Fibroblast of lung (primary cell): ENCODE measurements around the gene AQP2.

ENCODE experiments used
- EZH2 ChIP-seq: IDR thresholded peaks from 2 replicates; pipeline ENCODE4 v1.5.1; 2012; ENCODE audit warnings: low read length, control low read depth, mild to moderate bottlenecking; ENCODE audit errors: missing control alignments
- TF ChIP-seq, protein P1 (sequence below), 2 donors: IDR thresholded peaks in 1 of 2; conservative IDR thresholded peaks in 1 of 2; 1 replicate in 1 of 2; 2 replicates in 1 of 2; pipeline ENCODE4 v1.5.1; 2011 to 2012; ENCODE audit warnings: low read length in 2 of 2, control low read depth in 1 of 2, inconsistent platforms in 1 of 2, low read depth in 1 of 2, mild to moderate bottlenecking in 1 of 2

DNA sequence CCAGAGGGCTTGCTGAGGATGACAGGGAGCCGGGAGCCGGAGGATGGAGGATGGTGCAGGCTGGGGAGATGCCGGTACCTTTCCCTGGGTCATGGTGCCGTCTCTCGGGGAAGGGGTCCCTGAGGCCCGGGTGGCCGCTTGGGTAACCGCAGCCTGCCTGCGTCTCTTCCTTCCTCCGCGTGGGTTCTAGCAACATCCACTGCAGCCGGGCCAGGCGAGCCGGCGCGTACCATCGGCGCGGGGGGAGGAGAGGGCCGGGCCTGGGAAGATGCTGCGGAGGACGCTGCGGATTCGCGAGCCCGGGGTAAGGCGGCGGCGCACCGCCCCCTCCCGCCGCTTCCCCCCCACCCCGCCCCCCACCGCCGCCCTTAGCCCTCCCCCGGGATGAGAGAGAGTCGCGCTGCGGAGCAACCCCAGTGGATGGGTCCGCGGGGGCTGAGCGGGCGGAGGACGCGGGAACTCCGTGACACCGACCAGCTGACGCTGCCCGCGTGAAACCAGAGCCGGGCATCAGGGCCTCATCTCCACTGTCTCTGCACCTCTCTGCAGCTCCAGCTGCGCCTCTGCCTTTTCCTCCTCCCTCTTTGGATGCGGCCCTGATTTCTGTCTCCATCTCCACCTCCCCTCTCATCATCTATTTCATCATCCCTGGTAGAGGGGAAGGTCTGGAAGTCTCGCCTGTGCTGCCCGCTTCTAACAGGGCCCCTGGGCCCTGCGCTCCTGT is 46.7 kb upstream of the AQP2 start, which contains the start of gene FAIM2:
- TF ChIP-seq, protein P1, sequence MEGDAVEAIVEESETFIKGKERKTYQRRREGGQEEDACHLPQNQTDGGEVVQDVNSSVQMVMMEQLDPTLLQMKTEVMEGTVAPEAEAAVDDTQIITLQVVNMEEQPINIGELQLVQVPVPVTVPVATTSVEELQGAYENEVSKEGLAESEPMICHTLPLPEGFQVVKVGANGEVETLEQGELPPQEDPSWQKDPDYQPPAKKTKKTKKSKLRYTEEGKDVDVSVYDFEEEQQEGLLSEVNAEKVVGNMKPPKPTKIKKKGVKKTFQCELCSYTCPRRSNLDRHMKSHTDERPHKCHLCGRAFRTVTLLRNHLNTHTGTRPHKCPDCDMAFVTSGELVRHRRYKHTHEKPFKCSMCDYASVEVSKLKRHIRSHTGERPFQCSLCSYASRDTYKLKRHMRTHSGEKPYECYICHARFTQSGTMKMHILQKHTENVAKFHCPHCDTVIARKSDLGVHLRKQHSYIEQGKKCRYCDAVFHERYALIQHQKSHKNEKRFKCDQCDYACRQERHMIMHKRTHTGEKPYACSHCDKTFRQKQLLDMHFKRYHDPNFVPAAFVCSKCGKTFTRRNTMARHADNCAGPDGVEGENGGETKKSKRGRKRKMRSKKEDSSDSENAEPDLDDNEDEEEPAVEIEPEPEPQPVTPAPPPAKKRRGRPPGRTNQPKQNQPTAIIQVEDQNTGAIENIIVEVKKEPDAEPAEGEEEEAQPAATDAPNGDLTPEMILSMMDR (conservative IDR thresholded peaks at IDR 0.05 in 1 of 2, IDR thresholded peaks at IDR 0.05 in 1 of 2; ENCODE audit: low read depth in 1 of 2, low read length in 2 of 2), result no peak
- no peak for TF ChIP-seq EZH2
